GM13976 (cell line): ENCODE results near the gene ATP10A.
"Not testable (repeated sequence)": the region's sequence is repeated elsewhere in the genome, so short reads cannot be mapped to it uniquely, and the experiment has no call there.

ENCODE experiments used
- DNase-seq: peaks from one replicate; pipeline ENCODE4 v3.0.0; 2012; ENCODE audit warnings: low spot score
- in situ Hi-C: fragments of 300-500 bp; cut with MboI; formaldehyde crosslinking; loops from one replicate; pipeline ENCODE4 v1.12.0; 2022; ENCODE audit warnings: low sequenced_read_pairs, mixed read lengths, inconsistent platforms; ENCODE audit not compliant: unreplicated experiment
- TF ChIP-seq, protein P1 (sequence below): IDR thresholded peaks from 2 replicates; pipeline ENCODE4 v1.5.1; 2012; ENCODE audit warnings: borderline replicate concordance, mild to moderate bottlenecking; ENCODE audit not compliant: insufficient read depth; ENCODE audit errors: extremely low read depth, missing control alignments, control extremely low read depth

ATP10A gene

DNA sequence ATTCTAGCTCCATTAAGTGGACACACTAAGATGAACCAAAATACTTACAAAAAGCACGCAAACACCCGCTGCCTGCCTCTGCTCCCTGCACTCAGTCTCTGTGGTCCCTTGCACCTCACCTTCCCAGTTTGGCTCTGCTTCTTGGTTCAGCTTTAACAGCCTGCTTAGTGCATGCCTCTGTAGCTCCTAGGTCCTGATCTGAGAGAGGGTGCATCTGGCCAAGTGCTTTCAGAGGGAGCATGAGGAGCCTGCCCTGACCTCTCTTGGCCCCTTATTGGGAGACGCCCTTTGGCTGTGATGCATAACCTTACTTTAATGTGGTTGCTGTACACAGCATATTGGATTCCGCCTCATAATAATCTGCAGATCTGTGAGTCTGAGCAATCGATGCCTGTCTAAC lies 21.2 kb upstream of the ATP10A start:
- no peak for DNase-seq
- TF ChIP-seq, protein P1, sequence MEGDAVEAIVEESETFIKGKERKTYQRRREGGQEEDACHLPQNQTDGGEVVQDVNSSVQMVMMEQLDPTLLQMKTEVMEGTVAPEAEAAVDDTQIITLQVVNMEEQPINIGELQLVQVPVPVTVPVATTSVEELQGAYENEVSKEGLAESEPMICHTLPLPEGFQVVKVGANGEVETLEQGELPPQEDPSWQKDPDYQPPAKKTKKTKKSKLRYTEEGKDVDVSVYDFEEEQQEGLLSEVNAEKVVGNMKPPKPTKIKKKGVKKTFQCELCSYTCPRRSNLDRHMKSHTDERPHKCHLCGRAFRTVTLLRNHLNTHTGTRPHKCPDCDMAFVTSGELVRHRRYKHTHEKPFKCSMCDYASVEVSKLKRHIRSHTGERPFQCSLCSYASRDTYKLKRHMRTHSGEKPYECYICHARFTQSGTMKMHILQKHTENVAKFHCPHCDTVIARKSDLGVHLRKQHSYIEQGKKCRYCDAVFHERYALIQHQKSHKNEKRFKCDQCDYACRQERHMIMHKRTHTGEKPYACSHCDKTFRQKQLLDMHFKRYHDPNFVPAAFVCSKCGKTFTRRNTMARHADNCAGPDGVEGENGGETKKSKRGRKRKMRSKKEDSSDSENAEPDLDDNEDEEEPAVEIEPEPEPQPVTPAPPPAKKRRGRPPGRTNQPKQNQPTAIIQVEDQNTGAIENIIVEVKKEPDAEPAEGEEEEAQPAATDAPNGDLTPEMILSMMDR: no peak
- in situ Hi-C loops: no loop called here

DNA sequence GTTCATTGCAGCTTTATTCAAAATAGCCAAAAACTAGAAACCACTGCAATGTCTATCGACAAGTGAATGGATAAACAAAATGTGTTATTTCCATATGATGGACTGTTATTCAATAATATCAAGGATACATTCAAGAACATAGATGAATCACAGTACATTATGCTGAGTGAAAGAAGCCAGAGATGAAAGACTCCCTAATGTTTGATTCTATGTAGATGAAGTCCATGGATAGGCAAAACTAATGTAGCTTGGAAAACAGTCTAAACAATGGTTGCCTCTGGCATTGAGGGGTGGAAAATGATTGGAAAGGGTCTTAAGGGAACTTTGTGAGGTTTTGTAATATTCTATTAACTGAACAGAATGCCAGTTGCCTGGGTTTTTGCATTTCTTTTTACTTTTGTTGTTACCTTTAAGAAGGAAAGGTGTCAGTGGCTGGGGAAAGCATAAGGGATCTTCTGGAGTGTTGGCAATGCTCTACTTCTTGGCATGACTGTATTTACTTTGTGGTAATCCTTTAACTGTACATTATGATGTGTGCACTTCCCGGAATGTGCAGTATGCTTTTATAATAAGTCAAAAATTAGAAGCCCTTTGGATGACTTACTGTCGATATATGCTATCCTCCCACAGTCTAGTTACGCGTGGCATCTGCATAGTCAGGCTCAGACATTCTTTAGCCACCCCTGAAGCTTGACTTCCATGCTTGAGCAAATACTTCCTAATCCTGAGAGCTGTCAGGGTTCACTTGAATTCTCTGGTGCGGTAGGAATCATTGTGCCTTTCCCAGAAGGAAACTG lies 20.5 kb upstream of the ATP10A start:
- DNase-seq: no peak
- TF ChIP-seq, protein P1: no peak
- in situ Hi-C loops: no loop called here

DNA sequence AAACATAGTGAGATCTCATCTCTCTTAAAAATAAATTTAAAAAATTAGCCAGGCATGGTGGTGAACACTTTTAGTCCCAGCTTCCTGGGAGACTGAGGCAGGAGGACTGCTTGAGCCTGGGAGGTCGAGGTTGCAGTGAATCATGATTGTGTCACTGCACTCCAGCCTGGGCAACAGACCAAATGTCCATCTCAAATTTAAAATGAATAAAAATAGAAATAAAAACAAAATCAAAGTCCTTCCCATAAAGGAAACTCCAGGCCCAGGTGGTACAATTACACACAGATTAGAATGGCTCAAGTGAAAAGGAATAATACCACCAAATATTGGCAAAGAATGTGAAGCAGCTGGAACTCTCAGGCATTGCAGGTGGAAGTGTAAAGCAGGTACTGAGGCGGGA lies 19.3 kb upstream of the ATP10A start:
- in situ Hi-C loops: no loop called here
- no peak for DNase-seq
- TF ChIP-seq, protein P1: no peak

DNA sequence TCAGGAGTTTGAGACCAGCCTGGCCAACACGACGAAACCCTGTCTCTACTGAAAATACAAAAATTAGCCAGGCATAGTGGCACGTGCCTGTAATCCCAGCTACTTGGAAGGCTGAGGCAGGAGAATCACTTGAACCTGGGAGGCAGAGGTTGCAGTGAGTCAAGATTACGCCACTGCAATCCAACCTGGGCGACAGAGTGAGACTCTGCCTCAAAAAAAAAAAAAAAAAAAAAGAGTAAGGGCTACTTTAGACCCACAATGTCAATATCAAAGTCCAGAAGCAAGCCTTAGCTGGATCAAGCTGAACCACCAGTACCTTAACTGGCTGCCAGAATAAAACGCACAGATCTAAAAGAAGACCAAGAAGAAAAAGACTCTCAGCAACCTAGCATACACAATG lies 17.8 kb upstream of the ATP10A start:
- DNase-seq, in situ Hi-C loops: not testable (repeated sequence)

DNA sequence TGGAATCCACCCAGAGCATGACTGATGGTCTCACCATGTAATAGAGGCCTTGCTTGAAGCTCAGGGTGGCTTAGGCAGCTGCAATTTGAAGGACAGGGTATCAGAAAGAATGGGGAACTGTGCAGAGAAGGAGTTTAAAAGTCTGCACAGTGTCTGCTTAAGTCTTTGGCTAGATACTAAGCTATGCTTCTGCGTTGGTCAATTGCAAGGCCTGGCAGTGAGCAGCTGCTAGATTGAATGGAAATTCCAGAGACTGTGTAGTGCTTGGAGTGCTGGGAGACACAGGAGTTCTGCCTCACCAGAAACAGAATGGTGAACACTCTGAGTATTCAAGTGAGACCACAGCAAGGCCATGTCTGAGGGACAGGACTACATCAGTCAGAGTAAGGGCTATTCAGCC lies 17.3 kb upstream of the ATP10A start:
- DNase-seq: no peak
- TF ChIP-seq, protein P1: no peak
- in situ Hi-C loops: no loop called here

DNA sequence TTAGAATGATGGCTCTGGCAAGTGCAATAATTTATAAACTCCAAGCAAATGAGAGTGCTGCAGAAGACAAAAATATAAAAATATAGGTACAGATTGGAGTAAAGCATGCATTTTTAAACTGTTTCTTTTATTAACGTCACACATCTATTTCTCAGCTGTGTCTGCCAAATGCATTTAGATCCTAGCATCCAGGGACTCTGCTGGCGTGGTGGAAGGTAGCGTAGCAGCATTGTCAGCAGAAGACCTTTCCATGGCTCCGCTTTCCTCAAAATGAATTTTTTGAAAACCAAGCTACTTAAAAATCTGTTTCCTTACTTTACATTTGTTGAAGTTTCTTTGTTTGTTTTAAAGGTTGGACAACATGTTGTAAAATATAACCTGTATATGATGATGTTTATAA lies 16.3 kb upstream of the ATP10A start:
- in situ Hi-C loops: no loop called here
- TF ChIP-seq, protein P1: no peak
- DNase-seq: no peak

DNA sequence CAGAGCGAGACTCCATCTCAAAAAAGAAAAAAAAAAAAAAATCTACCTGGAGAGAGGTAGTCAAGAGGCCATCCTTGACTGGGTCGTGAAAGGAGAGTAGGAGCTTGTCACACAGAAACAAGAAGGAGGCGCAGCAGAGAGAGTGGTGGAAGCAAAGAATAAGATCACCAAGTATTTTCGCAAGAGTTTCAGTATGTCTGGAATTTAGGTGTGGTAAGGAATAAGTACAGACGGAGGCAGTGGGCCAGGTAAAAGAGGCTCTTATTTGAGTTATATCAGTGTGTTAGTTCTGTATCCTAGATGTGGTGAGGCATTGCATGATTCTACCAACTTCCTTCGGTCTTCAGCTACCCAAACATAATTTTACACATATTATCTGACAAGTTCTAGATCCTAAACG lies 14.6 kb upstream of the ATP10A start:
- DNase-seq: no peak
- TF ChIP-seq, protein P1: no peak
- in situ Hi-C loops: no loop called here
